Measurements from ENCODE around the gene LZTS2.

Gene LZTS2

DNA sequence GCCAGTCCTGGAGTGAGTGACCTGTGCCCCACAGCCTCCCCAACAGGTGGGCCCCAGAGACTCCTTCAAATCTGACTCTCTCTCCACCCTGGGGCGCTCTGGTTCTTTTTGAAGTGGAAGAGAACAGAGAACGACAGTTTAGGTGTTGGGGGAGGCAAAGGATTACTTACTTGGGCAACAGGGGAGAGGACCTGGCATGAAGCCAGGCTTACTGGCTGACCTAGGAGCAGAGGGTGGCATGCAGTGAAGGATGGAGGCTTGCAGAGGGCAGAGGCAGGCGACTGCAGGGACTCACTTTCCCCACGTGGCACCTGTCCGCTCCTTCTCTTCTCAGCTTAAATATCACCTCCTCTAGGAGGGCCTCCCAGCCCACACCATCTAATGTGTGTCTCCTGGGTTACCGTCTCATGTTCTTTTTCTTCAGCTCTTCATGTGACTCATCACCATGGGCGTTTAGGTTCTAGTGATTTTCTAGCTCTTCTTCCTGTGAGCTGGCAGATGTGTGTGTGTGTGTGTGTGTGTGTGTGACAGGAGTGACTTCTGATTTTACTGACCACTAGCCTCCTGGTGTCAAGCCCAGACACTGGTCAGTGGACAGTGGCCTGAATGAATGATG is 15.5 kb downstream of the LZTS2 start:
- DNase-seq: peak; percentile 47

- no peak for DNase-seq
Observed at GRCh38 chr10:101015582-101015973, 16.0 kb downstream of the LZTS2 start.

GRCh38 chr10:101016814-101017213 is 17.2 kb downstream of the LZTS2 start:
- DNase-seq: no peak

DNA sequence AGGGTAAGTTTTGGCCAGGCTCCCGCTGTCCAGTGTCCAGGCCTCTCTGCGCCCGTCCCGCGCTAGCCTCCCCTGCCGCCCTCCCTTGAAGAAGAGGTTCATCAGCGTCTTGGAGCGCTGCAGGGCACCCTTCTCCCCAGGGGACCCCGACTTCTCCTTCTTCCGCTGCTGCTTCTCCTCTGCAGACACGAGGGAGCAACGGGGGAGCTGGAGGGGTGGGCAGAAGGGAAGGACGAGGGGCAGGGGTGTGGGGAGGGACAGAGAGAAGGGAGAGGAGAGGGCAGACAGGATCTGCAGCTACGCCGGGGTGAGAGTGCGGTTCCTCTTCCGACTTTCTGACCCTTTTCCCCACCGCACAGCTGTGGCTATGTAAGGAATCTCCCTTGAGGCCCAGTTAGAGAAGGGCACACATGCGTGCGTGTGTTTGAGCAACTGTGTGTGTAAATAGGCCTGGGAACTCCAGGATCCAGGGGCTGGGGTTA is 18.6 kb downstream of the LZTS2 start:
- DNase-seq: no peak

DNA sequence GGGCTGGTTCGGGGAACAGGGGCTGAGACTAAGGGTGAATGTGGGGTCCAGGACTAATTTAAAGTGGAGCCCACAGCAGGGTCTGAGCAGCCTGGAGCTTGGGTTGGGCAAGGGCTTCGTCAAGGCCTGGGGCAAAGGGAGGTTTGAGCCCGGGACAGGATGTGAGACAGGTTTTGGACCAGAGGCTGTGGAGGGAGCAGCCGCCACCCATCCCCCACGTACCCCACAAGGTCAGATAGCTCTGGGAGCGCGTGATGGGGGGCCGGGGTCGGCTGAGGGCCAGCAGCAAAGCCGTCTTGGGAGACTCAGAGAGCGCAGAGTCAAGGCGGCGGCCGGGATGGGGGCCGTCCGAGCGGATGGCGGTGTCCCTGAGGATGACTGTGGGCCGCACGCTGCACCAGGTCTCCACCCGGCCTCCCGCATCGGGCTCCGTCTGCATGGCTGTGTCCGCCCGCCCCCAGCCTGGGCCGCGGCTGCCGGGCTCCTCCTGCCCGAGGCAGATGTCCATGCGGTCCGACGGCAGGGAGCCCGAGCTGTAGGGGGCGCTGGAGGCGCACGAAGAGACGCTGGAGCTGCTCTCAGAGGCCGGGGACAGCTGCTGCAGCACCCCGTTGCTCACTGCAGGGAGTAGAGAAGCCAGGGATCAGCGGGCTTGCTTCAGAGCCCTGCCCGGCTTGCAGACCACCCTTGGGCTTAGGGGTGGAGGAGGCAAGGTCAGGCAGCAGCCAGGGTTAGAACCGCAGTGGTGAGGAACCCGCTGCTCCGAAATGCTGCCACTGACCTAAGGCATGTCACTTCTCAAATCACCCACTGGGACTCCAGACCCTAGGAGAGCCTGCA is 19.2 kb downstream of the LZTS2 start:
- DNase-seq: peak; percentile 88

DNA sequence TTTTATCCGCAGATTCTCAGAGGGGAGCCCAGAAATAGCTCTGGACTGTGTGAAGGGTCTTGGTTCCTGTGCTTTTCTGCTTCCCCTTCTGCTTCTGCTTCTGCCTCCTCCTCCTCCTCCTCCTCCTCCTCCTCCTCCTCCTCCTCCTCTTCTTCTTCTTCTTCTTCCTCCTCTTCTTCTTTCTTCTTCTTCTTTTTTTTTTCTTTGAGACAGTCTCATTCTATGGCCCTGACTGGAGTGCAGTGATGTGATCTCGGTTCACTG is 19.8 kb downstream of the LZTS2 start:
- no peak for DNase-seq

GRCh38 chr10:101020427-101021075 is 20.9 kb downstream of the LZTS2 start:
- DNase-seq: no peak

DNA sequence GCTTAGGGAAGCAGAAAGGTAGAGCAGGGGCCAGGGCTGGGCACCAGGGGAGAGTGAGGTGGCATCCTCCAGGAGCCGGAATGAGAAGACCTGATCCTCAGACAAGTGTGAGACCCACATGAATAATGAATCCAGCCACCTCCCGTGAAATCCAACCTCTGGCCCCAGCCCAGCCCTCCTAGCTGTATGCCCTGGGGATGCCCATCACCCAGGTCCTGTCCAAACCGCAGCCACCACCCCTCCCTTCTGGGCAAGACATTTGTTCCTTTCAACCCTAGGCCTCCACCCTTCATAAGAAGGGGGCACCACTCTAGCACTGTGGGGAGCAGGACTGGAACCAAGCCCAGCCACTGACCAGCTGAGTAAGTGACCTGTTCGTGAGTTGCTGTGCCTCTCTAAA is 21.6 kb downstream of the LZTS2 start:
- DNase-seq: no peak

DNA sequence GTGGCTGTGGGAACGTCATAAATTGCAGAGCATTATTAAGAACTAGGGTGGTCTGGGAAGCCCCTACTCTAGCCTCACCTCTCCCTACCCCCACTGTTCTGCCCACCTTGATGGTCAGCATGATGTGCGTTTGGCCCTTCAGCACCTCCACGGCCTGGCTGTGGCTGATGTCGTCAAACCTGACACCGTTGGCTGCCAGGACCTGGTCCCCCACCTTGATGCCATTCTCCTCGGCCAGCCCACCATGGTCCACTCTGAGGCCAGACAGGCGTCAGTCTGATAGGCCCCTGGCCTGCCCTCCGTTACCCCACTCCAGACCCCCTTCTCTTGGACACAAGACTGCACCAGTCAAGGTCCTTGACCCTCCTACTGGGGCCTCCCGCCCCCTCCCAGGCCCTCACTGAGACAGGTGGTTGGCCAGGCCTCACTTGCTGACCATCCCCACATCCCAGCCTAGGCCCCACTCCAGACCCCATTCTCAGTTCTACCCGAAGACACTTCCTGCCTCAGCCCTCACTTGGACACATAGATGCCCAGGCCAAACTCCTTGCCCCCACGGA is 22.2 kb downstream of the LZTS2 start:
- DNase-seq: no peak

DNA sequence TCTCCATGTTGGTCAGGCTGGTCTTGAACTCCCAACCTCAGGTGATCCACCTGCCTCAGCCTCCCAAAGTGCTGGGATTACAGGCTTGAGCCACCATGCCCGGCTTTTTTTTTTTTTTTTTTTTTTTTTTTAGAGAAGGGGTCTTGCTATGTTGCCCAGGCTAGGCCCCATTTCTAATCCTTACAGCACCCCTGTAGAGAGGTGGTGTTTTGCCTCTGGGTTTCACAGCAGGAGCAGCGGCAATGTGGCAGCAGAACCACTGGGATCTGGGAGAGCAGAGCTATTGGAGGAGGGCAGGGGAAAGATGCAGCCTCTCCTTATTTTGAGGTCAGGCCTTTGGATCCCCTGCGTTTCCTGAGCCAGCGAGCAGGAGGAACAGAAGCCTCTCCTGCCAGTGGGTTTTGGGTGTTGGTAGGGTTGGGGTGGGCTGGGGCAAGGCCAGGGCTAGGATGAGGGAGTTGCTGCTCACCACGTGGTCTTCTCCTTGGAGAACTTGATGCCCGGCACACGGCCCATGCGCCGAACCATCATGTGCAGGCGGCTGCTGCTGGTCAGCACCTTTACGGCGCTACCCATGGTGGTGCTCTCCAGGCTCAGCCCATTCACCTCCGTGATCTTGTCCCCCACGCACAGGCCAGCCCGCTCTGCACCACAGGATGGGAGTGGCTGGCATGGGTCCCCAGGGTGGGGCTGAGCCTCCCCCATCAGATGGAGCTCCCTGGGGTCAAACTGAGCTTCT is 23.5 kb downstream of the LZTS2 start:
- no peak for DNase-seq

- DNase-seq: no peak
Observed at GRCh38 chr10:101027106-101027720, 27.6 kb downstream of the LZTS2 start.

- no peak for DNase-seq
Observed at GRCh38 chr10:101028446-101029337, 29.1 kb downstream of the LZTS2 start.

DNA sequence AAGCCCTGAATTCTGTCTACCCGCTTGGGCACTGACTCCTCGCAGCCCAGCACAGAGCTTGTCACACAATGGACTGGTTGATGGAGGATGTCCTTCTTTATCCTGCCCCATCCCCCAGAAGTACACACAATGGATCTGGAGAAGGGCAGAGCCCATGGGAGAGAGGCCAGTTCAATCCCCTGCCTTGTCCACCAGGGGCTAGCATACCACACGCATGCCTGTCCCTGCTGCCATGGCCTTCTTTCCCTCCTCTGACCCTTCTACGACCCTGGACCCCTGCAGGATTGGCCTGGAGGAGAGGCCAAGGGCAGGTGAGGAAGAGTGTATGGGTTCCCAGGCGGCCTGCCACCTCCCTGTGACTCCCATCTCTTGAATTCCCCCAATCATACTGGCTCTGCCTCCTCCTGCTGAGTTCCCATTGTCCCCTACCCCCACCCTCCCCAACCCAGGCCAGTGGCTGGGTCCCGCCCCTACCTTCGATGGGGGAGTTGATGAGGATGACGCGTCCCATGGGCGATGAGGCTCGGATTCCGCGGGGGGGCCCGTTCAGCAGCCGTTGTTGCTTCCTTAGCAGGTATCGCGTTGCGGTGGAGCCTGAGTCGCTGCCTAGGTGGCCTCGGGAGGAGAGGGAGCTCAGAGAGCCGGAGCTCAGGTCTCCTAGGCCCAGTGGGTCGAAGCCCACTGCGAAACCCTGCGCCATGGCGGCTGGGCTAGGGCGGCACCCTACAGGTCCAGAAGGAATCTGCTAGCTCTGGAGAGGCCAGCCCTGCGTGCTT is 30.1 kb downstream of the LZTS2 start:
- no peak for DNase-seq

GRCh38 chr10:101030496-101031127 is 31.0 kb downstream of the LZTS2 start:
- DNase-seq: no peak

- DNase-seq: peak; percentile 94
Observed at GRCh38 chr10:101031128-101031795, 31.7 kb downstream of the LZTS2 start, which contains the start of the genes PDZD7 and SFXN3. TSS of gene PDZD7 (minus strand) at chr10:101031129. CDS start at chr10:101030219, 910 bp downstream. TSS of gene SFXN3 (plus strand) at chr10:101031234. CDS start at chr10:101034695, 3,461 bp downstream.

DNA sequence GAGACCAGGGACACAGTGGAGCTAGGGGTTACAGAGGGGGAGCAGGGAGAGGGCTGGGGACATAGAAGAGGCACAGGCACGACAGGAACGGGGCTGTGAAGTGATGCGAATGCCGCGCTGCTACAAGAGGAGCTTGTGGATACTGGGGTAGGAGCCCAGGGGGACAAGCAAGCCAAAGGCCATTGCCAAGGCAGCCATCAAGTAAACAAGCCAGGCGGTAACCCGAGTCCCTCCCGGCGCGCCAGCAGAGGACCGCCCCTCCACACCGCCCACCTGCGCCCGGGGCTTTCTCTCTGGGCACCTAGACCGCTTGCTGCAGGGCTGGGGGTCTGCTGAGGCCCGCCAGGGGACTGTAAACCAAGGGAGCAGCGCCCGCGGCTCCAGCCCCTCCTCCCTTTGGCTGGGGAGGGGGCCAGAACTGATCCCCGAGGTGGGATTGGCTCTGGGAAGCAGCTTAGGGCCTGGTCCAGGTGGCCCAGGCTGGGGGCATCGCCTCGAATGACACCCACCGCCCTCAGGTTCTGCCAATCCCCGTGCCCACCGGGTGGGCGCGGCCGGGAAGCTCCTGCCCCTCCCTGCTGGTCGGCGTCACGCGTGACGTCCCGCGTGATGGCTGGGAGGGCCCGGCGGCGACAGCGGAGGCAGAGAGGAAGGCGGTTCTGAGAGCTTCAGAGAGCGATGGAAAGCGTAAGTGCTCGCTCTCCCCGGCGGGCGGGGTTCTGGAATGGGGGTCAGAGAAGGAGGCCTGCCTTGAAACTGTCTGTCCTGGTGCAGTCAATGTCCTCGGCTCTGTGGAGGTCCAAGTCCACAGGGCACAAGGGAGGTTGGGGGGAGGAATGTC is 32.4 kb downstream of the LZTS2 start:
- peak; percentile 72 for DNase-seq

DNA sequence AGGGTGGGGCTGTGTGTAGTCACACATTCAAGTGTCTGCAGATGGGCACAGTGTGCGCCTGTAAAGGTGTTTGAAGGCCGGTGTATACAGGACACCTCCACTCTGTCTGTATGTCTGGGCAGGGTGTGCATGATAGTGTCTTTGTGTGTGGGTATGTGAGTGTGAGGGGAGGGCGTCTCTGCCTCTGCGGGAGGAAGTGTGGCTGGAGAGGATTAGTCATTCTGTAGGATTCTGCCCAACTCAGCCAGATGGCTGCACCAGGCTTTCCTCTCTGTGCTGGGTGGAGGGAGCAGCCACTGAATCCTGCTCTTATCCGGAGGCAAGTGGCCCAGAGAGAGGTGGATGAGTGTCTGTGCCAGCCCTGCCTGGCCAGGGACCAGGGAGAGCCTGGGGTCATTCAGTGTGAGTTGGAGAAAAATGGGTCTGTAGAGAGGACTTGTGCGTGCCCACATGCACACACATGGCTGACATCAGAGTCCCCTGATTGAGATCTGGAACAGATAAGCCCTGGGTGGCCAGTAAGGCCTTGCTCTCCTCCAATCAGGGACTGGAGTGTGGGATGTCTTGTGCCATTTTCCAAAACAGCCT is 33.1 kb downstream of the LZTS2 start:
- DNase-seq: peak; percentile 81

DNA sequence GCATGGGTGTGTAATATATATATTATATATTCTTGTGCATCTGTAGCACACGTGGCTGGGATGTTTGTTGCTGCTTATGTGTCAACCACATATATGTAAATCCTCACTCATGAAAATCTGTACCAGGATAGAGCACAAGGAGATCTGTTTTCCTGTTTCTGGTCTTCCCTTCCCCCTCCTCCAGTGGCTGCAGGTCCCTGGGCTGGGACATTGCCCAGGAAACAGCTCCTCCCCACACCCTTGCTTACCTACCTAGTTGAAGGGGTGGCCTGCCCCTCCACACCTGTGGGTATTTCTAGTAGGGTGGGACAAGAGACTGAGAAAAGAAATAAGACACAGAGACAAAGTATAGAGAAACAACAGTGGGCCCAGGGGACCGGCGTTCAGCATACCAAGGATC is 33.7 kb downstream of the LZTS2 start:
- no peak for DNase-seq
